ENCODE measurements around the gene SRCAP. TPM values are rescaled to one million over a fixed set of nuclear protein-coding genes. Genes with fewer than 3 reads are reported as not detected.
A peak's percentile ranks its signal among the peaks of the same experiment; 100 is the strongest.

SRCAP gene
- total RNA-seq, 5 donors from 2014 or later (not counting 1 experiment from before 2014, with no cell fraction given) = 82.8 to 124 (median 114) TPM

DNA sequence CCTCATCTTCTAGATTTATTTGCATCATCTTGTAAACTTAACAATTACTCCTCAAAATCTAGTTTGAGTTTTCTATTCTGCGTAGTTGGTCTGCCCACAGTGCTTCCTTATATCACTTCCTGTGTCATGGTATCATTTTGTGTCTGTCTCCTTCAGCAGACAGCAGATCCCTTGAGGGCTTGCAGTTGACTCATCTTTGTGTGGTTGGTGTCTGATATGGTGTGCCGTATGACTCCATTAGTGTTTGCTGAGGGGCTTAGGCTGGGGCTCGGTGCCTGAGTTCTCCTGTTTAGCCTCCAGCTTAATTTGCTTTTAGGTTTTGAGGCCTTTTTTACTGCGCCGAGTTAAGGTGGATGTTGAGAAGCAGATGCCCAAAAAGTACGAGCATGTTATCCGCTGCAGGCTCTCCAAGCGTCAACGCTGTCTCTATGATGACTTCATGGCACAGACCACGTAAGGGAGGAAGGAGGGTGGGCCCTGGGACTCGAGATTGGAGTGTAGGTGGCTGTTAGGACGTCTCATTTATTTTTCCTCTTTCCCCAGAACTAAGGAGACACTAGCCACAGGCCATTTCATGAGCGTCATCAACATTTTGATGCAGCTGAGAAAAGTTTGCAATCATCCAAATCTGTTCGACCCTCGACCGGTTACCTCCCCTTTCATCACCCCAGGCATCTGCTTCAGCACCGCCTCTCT, 16.9 kb downstream of the SRCAP start:
- 73% methylated on average over 6 of the region's 17 CpGs for WGBS (ENCODE audit: insufficient coverage)
- Histone ChIP-seq H3K9me3 (no peaks in the 10 kb centered on the region), H3K36me3 (ENCODE audit: control insufficient read depth in 2 of 2, extremely low read depth in 1 of 2, insufficient read depth in 1 of 2, low read length in 1 of 2) (peaks cover 28 to 89% of the 10 kb centered on the region in 2 donors), H3K4me3 (ENCODE audit: control insufficient read depth in 1 of 2, extremely low read depth in 1 of 2, low read length in 1 of 2) (no peak overlapping the region), H3K4me1 (ENCODE audit: control insufficient read depth in 1 of 2, extremely low read depth in 1 of 2, insufficient read depth in 2 of 2, low read length in 2 of 2) (peaks cover 4 to 12% of the 10 kb centered on the region in 2 experiments), H3K27ac (ENCODE audit: low read length) (peak overlapping the region; percentile 54), H3K27me3 (replicated peaks in 1 of 2; ENCODE audit: control insufficient read depth in 2 of 2, extremely low read depth in 1 of 2, insufficient read depth in 2 of 2, low read length in 1 of 2) (no peaks in the 10 kb centered on the region)
- Mint-ChIP-seq H3K27ac (peak overlapping the region; percentile 95 to 98), H3K4me1 (peaks cover 33 to 38% (median 34%) of the 10 kb centered on the region in 3 donors), H3K9me3 (no peaks in the 10 kb centered on the region), H3K36me3 (peaks cover 65% of the 10 kb centered on the region), H3K4me3 (peak overlapping the region; percentile 4 to 56 (median 8)), H3K27me3 (no peaks in the 10 kb centered on the region)
- peak; percentile 88 to 97 (median 95) for ATAC-seq (replicated peaks in 1 of 4)
- ChIA-PET POLR2A (interaction anchor here in 1 of 2 donors (0.6 kb wide), 1 partner anchor 426 kb away, joined by 5 read pairs; no protein-coding TSS in a partner anchor), CTCF (no interaction called here)
- DNase-seq = peak in 27 of 35 experiments; percentile 2 to 70 (median 30)

DNA sequence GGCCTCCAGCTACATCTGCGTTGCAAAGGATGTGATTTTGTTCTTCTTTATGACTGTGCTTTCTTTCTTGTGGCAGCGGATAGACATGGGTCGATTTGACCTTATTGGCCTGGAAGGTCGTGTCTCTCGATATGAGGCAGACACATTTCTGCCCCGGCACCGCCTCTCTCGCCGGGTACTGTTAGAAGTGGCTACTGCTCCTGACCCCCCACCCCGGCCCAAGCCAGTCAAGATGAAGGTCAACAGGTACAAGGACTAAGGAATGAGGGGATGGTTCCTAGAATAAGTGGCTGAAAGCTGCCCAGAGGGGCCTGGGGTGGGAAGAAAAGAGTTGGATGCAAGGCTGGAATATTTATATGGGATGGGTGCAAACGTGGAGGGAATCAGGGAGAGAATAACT, 21.1 kb downstream of the SRCAP start:
- Mint-ChIP-seq H3K4me1 (peaks cover 23 to 41% (median 29%) of the 10 kb centered on the region in 3 donors), H3K36me3 (peaks cover 73% of the 10 kb centered on the region), H3K9me3 (no peaks in the 10 kb centered on the region), H3K27me3 (no peaks in the 10 kb centered on the region), H3K27ac (peak overlapping the region in 1 of 2 donors; percentile 27), H3K4me3 (no peak overlapping the region)
- Histone ChIP-seq H3K9me3 (no peaks in the 10 kb centered on the region), H3K4me1 (ENCODE audit: control insufficient read depth in 1 of 2, extremely low read depth in 1 of 2, insufficient read depth in 2 of 2, low read length in 2 of 2) (peaks cover 4 to 10% of the 10 kb centered on the region in 2 experiments), H3K4me3 (ENCODE audit: control insufficient read depth in 1 of 2, extremely low read depth in 1 of 2, low read length in 1 of 2) (no peak overlapping the region), H3K36me3 (ENCODE audit: control insufficient read depth in 2 of 2, extremely low read depth in 1 of 2, insufficient read depth in 1 of 2, low read length in 1 of 2) (peaks cover 37 to 92% of the 10 kb centered on the region in 2 donors), H3K27ac (ENCODE audit: low read length) (no peak overlapping the region), H3K27me3 (replicated peaks in 1 of 2; ENCODE audit: control insufficient read depth in 2 of 2, extremely low read depth in 1 of 2, insufficient read depth in 2 of 2, low read length in 1 of 2) (no peaks in the 10 kb centered on the region)
- ATAC-seq (replicated peaks in 1 of 4) (no peak), DNase-seq (no peak)
- ChIA-PET POLR2A (interaction anchor here in 1 of 2 donors (0.6 kb wide), 1 partner anchor 25 kb away, joined by 3 read pairs; no protein-coding TSS in a partner anchor), CTCF (no interaction called here)
- WGBS (ENCODE audit: insufficient coverage) = 95% methylated on average over 10 of the region's 11 CpGs

DNA sequence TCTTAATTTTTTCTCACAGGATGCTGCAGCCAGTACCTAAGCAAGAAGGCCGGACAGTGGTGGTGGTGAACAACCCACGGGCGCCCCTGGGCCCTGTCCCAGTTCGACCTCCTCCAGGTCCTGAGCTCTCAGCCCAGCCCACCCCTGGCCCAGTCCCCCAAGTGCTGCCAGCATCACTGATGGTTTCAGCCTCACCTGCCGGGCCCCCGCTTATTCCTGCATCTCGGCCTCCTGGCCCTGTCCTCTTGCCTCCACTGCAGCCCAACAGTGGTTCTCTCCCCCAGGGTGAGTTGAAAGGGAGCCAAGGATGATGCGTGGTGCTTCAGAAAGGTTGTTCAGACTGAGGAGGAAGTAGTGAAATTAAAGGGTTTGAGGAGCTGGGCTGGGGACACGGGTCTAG, 21.7 kb downstream of the SRCAP start:
- Mint-ChIP-seq H3K9me3 (no peaks in the 10 kb centered on the region), H3K27me3 (no peaks in the 10 kb centered on the region), H3K4me3 (no peak overlapping the region), H3K4me1 (peaks cover 17 to 35% (median 25%) of the 10 kb centered on the region in 3 donors), H3K27ac (no peak overlapping the region), H3K36me3 (peaks cover 71% of the 10 kb centered on the region)
- Histone ChIP-seq H3K27ac (ENCODE audit: low read length) (no peak overlapping the region), H3K36me3 (ENCODE audit: control insufficient read depth in 2 of 2, extremely low read depth in 1 of 2, insufficient read depth in 1 of 2, low read length in 1 of 2) (peaks cover 35 to 94% of the 10 kb centered on the region in 2 donors), H3K4me3 (ENCODE audit: control insufficient read depth in 1 of 2, extremely low read depth in 1 of 2, low read length in 1 of 2) (no peak overlapping the region), H3K27me3 (replicated peaks in 1 of 2; ENCODE audit: control insufficient read depth in 2 of 2, extremely low read depth in 1 of 2, insufficient read depth in 2 of 2, low read length in 1 of 2) (no peaks in the 10 kb centered on the region), H3K4me1 (ENCODE audit: control insufficient read depth in 1 of 2, extremely low read depth in 1 of 2, insufficient read depth in 2 of 2, low read length in 2 of 2) (peaks cover under 1 to 6% of the 10 kb centered on the region in 2 experiments), H3K9me3 (no peaks in the 10 kb centered on the region)
- WGBS (ENCODE audit: insufficient coverage) = 94% methylated on average over 7 of the region's 9 CpGs
- DNase-seq (no peak), ATAC-seq (replicated peaks in 1 of 4) (no peak)
- POLR2A ChIA-PET = interaction anchor here in 1 of 2 donors (0.6 kb wide), 1 partner anchor 26 kb away, joined by 3 read pairs; no protein-coding TSS in a partner anchor
- CTCF ChIA-PET = no interaction called here

DNA sequence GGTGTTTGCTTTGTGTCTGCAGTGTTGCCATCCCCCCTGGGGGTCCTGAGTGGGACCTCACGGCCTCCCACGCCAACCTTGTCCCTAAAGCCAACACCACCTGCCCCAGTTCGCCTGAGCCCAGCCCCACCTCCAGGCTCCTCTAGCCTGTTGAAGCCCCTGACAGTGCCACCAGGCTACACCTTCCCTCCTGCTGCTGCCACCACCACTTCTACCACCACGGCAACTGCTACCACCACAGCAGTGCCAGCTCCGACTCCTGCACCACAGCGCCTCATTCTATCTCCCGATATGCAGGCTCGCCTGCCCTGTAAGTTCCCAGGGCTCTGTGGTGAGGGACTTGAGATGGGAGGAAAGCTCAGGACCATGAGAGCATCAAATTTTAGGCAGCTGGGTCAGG, 22.2 kb downstream of the SRCAP start:
- H3K4me3 ChIP-seq (ENCODE audit: control insufficient read depth in 1 of 2, extremely low read depth in 1 of 2, low read length in 1 of 2) = no peak overlapping the region
- peaks cover 0 to 1% of the 10 kb centered on the region in 2 experiments for H3K4me1 ChIP-seq (ENCODE audit: control insufficient read depth in 1 of 2, extremely low read depth in 1 of 2, insufficient read depth in 2 of 2, low read length in 2 of 2)
- POLR2A ChIA-PET = interaction anchor here in 1 of 2 donors (0.6 kb wide), 1 partner anchor 34 kb away, joined by 10 read pairs; no protein-coding TSS in a partner anchor
- no peaks in the 10 kb centered on the region for H3K27me3 ChIP-seq (replicated peaks in 1 of 2; ENCODE audit: control insufficient read depth in 2 of 2, extremely low read depth in 1 of 2, insufficient read depth in 2 of 2, low read length in 1 of 2)
- DNase-seq (no peak), ATAC-seq (replicated peaks in 1 of 4) (no peak)
- H3K4me1 Mint-ChIP-seq = peaks cover 12 to 31% (median 20%) of the 10 kb centered on the region in 3 donors
- CTCF ChIA-PET = no interaction called here
- H3K9me3 ChIP-seq = no peaks in the 10 kb centered on the region
- no peak overlapping the region for H3K27ac ChIP-seq (ENCODE audit: low read length)
- H3K36me3 ChIP-seq (ENCODE audit: control insufficient read depth in 2 of 2, extremely low read depth in 1 of 2, insufficient read depth in 1 of 2, low read length in 1 of 2) = peaks cover 32 to 93% of the 10 kb centered on the region in 2 donors
- H3K9me3 Mint-ChIP-seq = no peaks in the 10 kb centered on the region
- no peaks in the 10 kb centered on the region for H3K27me3 Mint-ChIP-seq
- H3K4me3 Mint-ChIP-seq = no peak overlapping the region
- H3K27ac Mint-ChIP-seq = no peak overlapping the region
- whole genome bisulfite sequencing (ENCODE audit: insufficient coverage) = 97% methylated on average over 5 of the region's 8 CpGs
- peaks cover 70% of the 10 kb centered on the region for H3K36me3 Mint-ChIP-seq

DNA sequence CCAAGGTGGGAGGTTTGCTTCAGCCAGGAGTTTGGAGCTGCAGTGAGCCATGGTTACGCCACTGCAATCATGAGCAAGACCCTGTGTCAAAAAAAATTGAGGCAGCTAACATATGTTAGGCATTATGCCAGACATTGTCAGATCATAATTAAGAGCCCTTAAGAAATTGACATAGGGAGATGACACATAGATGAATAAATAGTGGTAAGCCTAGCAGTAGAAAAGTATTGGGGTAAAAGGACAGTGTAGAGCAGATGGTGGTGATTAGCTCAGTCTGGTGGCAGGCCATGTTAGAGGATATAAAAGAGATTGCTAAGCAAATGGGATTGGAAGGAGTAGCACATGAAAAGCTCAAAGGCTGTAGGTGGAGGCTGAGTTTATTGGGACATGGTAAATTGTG, 22.6 kb downstream of the SRCAP start:
- POLR2A ChIA-PET = interaction anchor here in 1 of 2 donors (0.6 kb wide), 1 partner anchor 34 kb away, joined by 10 read pairs; no protein-coding TSS in a partner anchor
- WGBS (ENCODE audit: insufficient coverage) = 93% methylated on average over 1 of the region's 1 CpG

DNA sequence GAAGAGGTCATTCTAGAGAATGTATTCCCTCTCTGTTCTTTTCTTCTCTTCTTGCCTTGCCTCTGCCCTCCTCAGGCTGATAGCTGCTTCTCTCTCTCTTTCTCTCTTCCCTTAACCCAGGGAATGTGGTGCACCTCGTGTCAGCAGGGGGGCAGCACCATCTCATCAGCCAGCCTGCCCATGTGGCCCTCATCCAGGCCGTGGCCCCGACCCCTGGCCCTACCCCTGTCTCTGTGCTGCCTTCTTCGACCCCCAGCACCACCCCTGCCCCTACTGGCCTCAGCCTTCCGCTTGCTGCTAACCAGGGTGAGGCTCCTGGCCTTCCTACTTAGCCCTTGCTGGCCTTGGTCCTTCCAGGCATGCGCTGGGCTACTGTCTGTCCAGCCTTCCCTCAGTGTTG, 23.5 kb downstream of the SRCAP start:
- no peak overlapping the region for H3K27ac ChIP-seq (ENCODE audit: low read length)
- no peaks in the 10 kb centered on the region for H3K4me1 ChIP-seq (ENCODE audit: control insufficient read depth in 1 of 2, extremely low read depth in 1 of 2, insufficient read depth in 2 of 2, low read length in 2 of 2)
- H3K9me3 ChIP-seq = no peaks in the 10 kb centered on the region
- H3K27me3 Mint-ChIP-seq = no peaks in the 10 kb centered on the region
- peaks cover 62% of the 10 kb centered on the region for H3K36me3 Mint-ChIP-seq
- WGBS (ENCODE audit: insufficient coverage) = 86% methylated on average over 6 of the region's 6 CpGs
- no peaks in the 10 kb centered on the region for H3K9me3 Mint-ChIP-seq
- peaks cover 4 to 20% (median 12%) of the 10 kb centered on the region in 3 donors for H3K4me1 Mint-ChIP-seq
- H3K4me3 Mint-ChIP-seq = no peak overlapping the region
- ChIA-PET POLR2A (no interaction called here), CTCF (no interaction called here)
- peak in 2 of 4 experiments; percentile 9 to 45 for ATAC-seq (replicated peaks in 1 of 4)
- peaks cover 32 to 83% of the 10 kb centered on the region in 2 donors for H3K36me3 ChIP-seq (ENCODE audit: control insufficient read depth in 2 of 2, extremely low read depth in 1 of 2, insufficient read depth in 1 of 2, low read length in 1 of 2)
- H3K4me3 ChIP-seq (ENCODE audit: control insufficient read depth in 1 of 2, extremely low read depth in 1 of 2, low read length in 1 of 2) = no peak overlapping the region
- DNase-seq = no peak
- H3K27me3 ChIP-seq (replicated peaks in 1 of 2; ENCODE audit: control insufficient read depth in 2 of 2, extremely low read depth in 1 of 2, insufficient read depth in 2 of 2, low read length in 1 of 2) = no peaks in the 10 kb centered on the region
- H3K27ac Mint-ChIP-seq = peak overlapping the region in 1 of 2 donors; percentile 56

More for the DNA sequence above, 22.6 kb downstream of the SRCAP start:
- Histone ChIP-seq H3K36me3 (ENCODE audit: control insufficient read depth in 2 of 2, extremely low read depth in 1 of 2, insufficient read depth in 1 of 2, low read length in 1 of 2) (peaks cover 32 to 90% of the 10 kb centered on the region in 2 donors), H3K4me3 (ENCODE audit: control insufficient read depth in 1 of 2, extremely low read depth in 1 of 2, low read length in 1 of 2) (no peak overlapping the region), H3K9me3 (no peaks in the 10 kb centered on the region), H3K27ac (ENCODE audit: low read length) (no peak overlapping the region), H3K27me3 (replicated peaks in 1 of 2; ENCODE audit: control insufficient read depth in 2 of 2, extremely low read depth in 1 of 2, insufficient read depth in 2 of 2, low read length in 1 of 2) (no peaks in the 10 kb centered on the region), H3K4me1 (ENCODE audit: control insufficient read depth in 1 of 2, extremely low read depth in 1 of 2, insufficient read depth in 2 of 2, low read length in 2 of 2) (no peaks in the 10 kb centered on the region)
- no peaks in the 10 kb centered on the region for H3K27me3 Mint-ChIP-seq
- no peaks in the 10 kb centered on the region for H3K9me3 Mint-ChIP-seq
- CTCF ChIA-PET = no interaction called here
- no peak for DNase-seq
- H3K27ac Mint-ChIP-seq = peak overlapping the region in 1 of 2 donors; percentile 31
- no peak for ATAC-seq (replicated peaks in 1 of 4)
- peaks cover 66% of the 10 kb centered on the region for H3K36me3 Mint-ChIP-seq
- no peak overlapping the region for H3K4me3 Mint-ChIP-seq
- peaks cover 9 to 26% (median 16%) of the 10 kb centered on the region in 3 donors for H3K4me1 Mint-ChIP-seq
